ENCODE data around the gene MCAM. TPM values are rescaled to one million over a fixed set of nuclear protein-coding genes. Genes with fewer than 3 reads are reported as not detected.

Gene MCAM
- total RNA-seq, 1 donor from 2014 or later: 67.1 TPM

DNA sequence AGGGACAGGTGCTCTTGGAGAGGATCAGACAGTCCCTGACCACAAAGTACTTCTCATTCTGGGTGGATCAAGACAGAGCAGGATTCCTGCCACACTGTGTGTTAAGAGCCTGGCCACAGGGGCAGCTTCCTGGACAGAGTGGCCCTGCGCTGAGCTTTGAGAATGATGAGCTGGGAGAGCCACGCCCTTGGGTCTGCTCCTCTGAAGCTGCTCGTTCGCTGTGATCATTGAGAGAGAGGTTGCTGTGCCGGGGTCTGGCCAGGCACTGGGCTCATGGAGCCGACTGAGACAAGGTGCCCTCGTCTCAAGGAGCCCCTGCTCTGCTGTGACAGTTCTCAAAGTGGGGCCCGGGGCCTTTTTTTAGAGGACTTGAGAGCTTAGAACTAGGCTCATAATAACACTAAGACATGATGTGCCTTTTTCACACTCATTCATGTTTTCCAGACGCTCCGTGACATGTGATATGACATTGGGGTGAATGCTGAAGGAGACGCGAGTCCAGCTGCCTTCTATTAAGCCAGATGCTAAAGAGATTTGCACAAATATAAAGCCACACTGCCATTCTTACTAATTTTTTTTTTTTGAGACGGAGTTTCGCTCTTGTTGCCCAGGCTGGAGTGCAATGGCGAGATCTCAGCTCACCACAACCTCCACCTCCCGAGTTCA lies 31.1 kb upstream of the MCAM start:
- no peaks in the 10 kb centered on the region for H3K9me3 ChIP-seq
- TF ChIP-seq, protein P1, sequence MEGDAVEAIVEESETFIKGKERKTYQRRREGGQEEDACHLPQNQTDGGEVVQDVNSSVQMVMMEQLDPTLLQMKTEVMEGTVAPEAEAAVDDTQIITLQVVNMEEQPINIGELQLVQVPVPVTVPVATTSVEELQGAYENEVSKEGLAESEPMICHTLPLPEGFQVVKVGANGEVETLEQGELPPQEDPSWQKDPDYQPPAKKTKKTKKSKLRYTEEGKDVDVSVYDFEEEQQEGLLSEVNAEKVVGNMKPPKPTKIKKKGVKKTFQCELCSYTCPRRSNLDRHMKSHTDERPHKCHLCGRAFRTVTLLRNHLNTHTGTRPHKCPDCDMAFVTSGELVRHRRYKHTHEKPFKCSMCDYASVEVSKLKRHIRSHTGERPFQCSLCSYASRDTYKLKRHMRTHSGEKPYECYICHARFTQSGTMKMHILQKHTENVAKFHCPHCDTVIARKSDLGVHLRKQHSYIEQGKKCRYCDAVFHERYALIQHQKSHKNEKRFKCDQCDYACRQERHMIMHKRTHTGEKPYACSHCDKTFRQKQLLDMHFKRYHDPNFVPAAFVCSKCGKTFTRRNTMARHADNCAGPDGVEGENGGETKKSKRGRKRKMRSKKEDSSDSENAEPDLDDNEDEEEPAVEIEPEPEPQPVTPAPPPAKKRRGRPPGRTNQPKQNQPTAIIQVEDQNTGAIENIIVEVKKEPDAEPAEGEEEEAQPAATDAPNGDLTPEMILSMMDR (IDR thresholded peaks at IDR 0.05): no peak
- intact Hi-C loops (cut with DNase I): no loop called here
- no peak overlapping the region for H3K4me3 ChIP-seq
- H3K36me3 ChIP-seq: no peaks in the 10 kb centered on the region
- no peak overlapping the region for H3K27ac ChIP-seq
- H3K27me3 ChIP-seq (ENCODE audit: low read depth): no peaks in the 10 kb centered on the region
- DNase-seq (peak; percentile 24), ATAC-seq (no peak)
- peaks cover 6% of the 10 kb centered on the region for H3K4me1 ChIP-seq

DNA sequence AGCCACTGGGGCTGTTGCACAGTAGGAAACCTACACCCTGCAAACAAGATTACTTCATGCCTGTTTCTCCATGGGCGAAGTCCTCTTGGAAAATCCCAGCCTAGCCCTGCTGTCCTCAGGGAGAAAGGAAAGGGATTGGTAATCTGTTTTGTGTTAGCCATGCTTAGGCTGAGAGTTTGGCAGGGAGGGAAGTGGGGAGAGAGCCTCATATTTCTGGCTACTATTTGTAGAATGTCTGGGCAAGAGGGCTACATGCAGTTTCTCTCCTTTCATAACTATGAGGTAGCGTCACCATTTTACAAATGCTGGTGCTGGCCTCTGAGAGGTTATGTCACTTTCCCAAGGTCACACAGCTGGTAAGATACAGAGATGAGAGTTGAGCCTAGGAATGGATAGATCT lies 30.3 kb upstream of the MCAM start:
- intact Hi-C loops (cut with DNase I): no loop called here
- TF ChIP-seq, protein P1 (IDR thresholded peaks at IDR 0.05): no peak
- H3K36me3 ChIP-seq: no peaks in the 10 kb centered on the region
- no peaks in the 10 kb centered on the region for H3K27me3 ChIP-seq (ENCODE audit: low read depth)
- ATAC-seq (no peak), DNase-seq (no peak)
- H3K4me3 ChIP-seq: no peak overlapping the region
- H3K27ac ChIP-seq: no peak overlapping the region
- no peaks in the 10 kb centered on the region for H3K4me1 ChIP-seq
- no peaks in the 10 kb centered on the region for H3K9me3 ChIP-seq

DNA sequence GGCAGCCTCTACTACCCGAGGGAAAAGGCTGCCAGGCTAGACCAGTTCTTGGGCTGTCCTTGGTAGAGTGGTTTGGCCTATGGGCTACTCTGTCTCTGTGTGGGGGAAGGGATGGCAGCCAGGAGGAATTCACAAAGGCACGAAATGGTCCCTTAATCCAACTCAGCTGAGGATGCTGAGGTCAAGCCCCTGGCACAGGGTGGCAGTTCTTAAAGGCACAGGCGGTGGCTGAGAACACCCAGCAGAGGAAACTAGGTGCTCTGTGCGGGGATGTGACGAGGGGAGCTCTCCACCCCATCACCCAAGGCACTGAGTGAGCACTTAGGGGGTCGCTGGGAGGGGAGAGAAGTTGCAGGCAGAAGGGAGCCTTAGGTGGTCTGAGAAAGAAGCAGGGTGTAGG lies 29.7 kb upstream of the MCAM start, which contains the start of gene MFRP:
MFRP (minus strand) TSS at position 101 of the 400 bp plus-strand sequence. CDS start 192 bp downstream, outside the sequence.
- no peaks in the 10 kb centered on the region for H3K27me3 ChIP-seq (ENCODE audit: low read depth)
- H3K4me3 ChIP-seq: no peak within 1 kb of the TSS
- ATAC-seq: no peak
- peaks cover 2% of the 10 kb centered on the region for H3K4me1 ChIP-seq
- TF ChIP-seq, protein P1 (IDR thresholded peaks at IDR 0.05): no peak
- no peaks in the 10 kb centered on the region for H3K36me3 ChIP-seq
- no peaks in the 10 kb centered on the region for H3K9me3 ChIP-seq
- DNase-seq: peak; percentile 8
- intact Hi-C loops (cut with DNase I): no loop called here
- H3K27ac ChIP-seq: no peak within 1 kb of the TSS

DNA sequence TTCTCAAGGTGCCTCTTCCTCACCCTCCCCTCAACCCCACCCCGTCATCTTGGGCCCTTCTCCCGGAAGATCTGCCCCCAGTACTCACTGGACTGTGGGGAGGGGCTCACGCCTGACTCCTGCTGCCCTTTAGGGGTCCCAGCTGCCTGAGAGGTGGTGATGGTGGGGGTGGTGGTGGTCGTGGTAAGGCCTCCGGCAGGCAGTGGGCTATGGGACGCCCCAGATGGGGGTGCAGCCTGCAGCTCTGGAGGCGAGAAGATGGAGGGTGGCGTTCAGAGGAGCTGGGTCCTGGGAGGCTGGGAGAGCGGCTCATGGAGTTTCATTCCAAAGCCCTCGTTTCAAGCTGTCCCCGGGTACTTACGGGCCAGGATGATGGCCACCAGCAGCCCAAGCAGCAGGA lies 28.8 kb upstream of the MCAM start:
- Histone ChIP-seq H3K27me3 (ENCODE audit: low read depth) (peaks cover under 1% of the 10 kb centered on the region), H3K9me3 (no peaks in the 10 kb centered on the region), H3K4me1 (peaks cover 11% of the 10 kb centered on the region), H3K36me3 (no peaks in the 10 kb centered on the region), H3K27ac (no peak overlapping the region), H3K4me3 (no peak overlapping the region)
- DNase-seq (peak; percentile 10), ATAC-seq (no peak)
- TF ChIP-seq, protein P1 (IDR thresholded peaks at IDR 0.05): no peak
- intact Hi-C loops (cut with DNase I): no loop called here

DNA sequence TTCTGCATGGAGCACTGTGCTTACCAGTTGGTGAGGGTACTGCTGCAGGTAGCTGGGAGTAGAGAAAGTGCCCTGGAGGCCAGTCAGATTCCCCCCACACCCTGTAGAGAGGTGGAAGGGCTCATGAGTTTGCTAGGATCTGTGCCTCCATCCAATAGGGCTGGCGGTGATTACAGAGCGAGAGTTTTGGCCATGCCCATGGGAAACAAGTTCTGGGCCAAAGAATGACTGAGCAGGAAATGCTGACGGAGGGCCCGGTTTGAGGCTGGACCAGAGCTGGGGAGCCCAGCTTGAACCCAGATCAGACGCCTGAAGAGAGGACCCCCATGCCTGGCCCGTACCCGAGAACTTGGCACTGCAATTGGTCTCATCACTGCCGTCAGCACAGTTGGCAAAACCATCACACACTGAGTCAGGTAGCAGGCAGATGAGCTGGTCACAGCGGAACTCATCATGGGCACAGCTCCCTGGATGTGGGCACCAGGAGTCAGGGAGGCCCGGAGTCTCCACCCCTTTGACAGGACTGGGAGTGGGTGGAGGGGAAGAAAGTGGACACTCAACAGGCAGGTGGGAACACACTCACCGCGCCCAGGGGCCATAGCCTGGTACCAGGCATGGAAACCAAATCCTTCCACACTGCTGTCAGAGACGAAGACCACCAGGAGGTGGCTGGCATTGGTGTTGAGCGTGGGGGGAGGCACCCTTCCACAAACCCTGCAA lies 27.5 kb upstream of the MCAM start:
- Histone ChIP-seq H3K27ac (no peak overlapping the region), H3K4me1 (peaks cover 23% of the 10 kb centered on the region), H3K36me3 (no peaks in the 10 kb centered on the region), H3K9me3 (no peaks in the 10 kb centered on the region), H3K27me3 (ENCODE audit: low read depth) (peaks cover 11% of the 10 kb centered on the region), H3K4me3 (no peak overlapping the region)
- intact Hi-C loops (cut with DNase I): no loop called here
- ATAC-seq (no peak), DNase-seq (peak; percentile 38)
- TF ChIP-seq, protein P1 (IDR thresholded peaks at IDR 0.05): no peak

Measured in lower lobe of right lung (tissue), 2 donors.